Measurements from ENCODE around the gene SYPL1. TPM values are rescaled to one million over a fixed set of nuclear protein-coding genes. Genes with fewer than 3 reads are reported as not detected.

Gene SYPL1
- total and polyA plus RNA-seq, 9 of the 15 experiments (the other 6 are each of a cell fraction or from before 2014, with no cell fraction given) = 23.8 to 214 (median 70.2) TPM

DNA sequence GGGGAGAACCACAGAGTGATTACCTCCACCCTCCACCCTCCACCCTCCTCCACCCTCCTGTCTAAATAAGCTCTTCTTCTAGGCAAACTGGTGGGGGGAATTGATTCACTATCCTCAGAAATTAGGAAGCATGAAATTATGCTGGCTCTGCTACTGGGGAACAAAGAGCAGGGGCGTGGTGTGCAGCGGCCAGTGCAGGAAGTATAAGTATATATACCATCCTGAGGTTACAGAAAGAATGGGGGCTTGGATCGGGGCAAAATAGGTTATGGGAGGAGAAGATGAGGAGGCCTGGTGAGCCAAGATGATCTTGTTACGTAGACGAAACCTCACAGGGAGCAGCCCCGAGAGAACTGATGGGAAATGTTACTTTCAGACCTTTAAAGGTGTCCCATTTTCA, 49.1 kb downstream of the SYPL1 start (continued):
- TF ChIP-seq, protein P1, sequence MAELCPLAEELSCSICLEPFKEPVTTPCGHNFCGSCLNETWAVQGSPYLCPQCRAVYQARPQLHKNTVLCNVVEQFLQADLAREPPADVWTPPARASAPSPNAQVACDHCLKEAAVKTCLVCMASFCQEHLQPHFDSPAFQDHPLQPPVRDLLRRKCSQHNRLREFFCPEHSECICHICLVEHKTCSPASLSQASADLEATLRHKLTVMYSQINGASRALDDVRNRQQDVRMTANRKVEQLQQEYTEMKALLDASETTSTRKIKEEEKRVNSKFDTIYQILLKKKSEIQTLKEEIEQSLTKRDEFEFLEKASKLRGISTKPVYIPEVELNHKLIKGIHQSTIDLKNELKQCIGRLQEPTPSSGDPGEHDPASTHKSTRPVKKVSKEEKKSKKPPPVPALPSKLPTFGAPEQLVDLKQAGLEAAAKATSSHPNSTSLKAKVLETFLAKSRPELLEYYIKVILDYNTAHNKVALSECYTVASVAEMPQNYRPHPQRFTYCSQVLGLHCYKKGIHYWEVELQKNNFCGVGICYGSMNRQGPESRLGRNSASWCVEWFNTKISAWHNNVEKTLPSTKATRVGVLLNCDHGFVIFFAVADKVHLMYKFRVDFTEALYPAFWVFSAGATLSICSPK (IDR thresholded peaks at IDR 0.05; ENCODE audit: borderline replicate concordance) = no peak
- no peak for TF ChIP-seq NFIC (IDR thresholded peaks at IDR 0.05)

DNA sequence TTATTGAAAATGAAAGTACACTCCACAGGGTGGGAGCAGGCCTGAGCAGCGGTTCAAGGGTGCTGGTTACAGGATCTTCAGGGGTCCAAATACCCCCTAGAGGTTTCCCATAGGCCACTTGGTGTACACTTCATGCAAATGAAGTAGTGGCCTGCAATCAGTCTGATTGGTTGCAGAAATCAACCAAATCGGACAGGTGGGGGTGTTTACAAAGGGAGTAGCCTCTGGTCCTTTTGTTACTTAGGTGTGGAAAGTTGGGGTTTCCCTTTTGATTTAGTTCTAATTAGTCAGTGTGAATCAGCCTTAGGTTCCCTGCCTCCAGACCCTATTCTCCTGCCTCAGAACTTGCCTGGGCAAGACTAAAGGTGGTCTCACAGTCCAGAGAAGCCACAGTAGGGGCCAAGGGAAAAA, 49.6 kb downstream of the SYPL1 start:
- intact Hi-C loops (cut with micrococcal nuclease) (no loop called here), in situ Hi-C loops (cut with MboI) (no loop called here)
- CTCF ChIA-PET (ENCODE audit: low intra/inter-chr PET ratio) = no interaction called here
- Histone ChIP-seq H3K27me3 (ENCODE audit: control insufficient read depth in 2 of 2, insufficient read depth in 2 of 2, low read length in 2 of 2) (peaks cover 25 to 64% of the 10 kb centered on the region in 2 experiments; a peak in 4 of 5 replicates), H3K9me1 (ENCODE audit: control insufficient read depth, insufficient read depth, low read length) (peaks cover 7% of the 10 kb centered on the region), H4K20me1 (replicated peaks; ENCODE audit: control insufficient read depth, insufficient read depth, low read length) (peaks cover 7% of the 10 kb centered on the region; the same call in 1 of the 2 replicates), H3K79me2 (ENCODE audit: control insufficient read depth, insufficient read depth, low read length) (no peaks in the 10 kb centered on the region), H3K9me3 (replicated peaks; ENCODE audit: control insufficient read depth, insufficient read depth, low read depth, low read length) (no peaks in the 10 kb centered on the region), H3K9ac (ENCODE audit: insufficient read depth in 1 of 2, low read depth in 2 of 2, low read length in 2 of 2) (no peak overlapping the region), H3K36me3 (ENCODE audit: control insufficient read depth, insufficient read depth, low read length) (no peaks in the 10 kb centered on the region), H3K4me1 (replicated peaks in 1 of 2; ENCODE audit: control insufficient read depth in 2 of 2, insufficient read depth in 2 of 2, low read length in 2 of 2) (peaks cover 11 to 24% of the 10 kb centered on the region in 2 experiments), H3K4me2 (ENCODE audit: insufficient read depth, low read length) (no peak overlapping the region), H3K4me3 (no peak overlapping the region), H2AFZ (ENCODE audit: low read depth, low read length) (no peak overlapping the region), H3K27ac (ENCODE audit: extremely low read depth, low read depth, low read length) (no peak overlapping the region)
- no peak for ATAC-seq
- no peak for FAIRE-seq
- no TSS peak for BruUV-seq (replicated peaks)
- WGBS (ENCODE audit: insufficient coverage, low coverage, missing lambda C conversion rate) = 3% methylated on average over 2 of the region's 2 CpGs
- no peak for DNase-seq (ENCODE audit: extremely low read depth in 1 of 4, low spot score in 3 of 4)
- POLR2A ChIA-PET = no interaction called here
- TF ChIP-seq BRCA1 (IDR thresholded peaks at IDR 0.05) (no peak), BRCA1 (CRISPR knock-in tag; IDR thresholded peaks at IDR 0.05) (no peak), FOS (IDR thresholded peaks at IDR 0.05; ENCODE audit: extremely low read depth, insufficient read length) (no peak), TAF9B (IDR thresholded peaks at IDR 0.05; ENCODE audit: partially characterized antibody) (no peak), NUFIP1 (IDR thresholded peaks at IDR 0.05; ENCODE audit: partially characterized antibody) (no peak), U2AF2 (optimal IDR thresholded peaks at IDR 0.05; ENCODE audit: low read depth, low read length) (no peak), MEF2D (tag; conservative IDR thresholded peaks at IDR 0.05; ENCODE audit: low read depth) (no peak), PTBP1 (IDR thresholded peaks at IDR 0.05; ENCODE audit: low read depth, low read length) (no peak), TRIM24 (IDR thresholded peaks at IDR 0.05) (no peak), HLTF (IDR thresholded peaks at IDR 0.05) (no peak), L3MBTL2 (IDR thresholded peaks at IDR 0.05) (no peak), ZNF586 (CRISPR knock-in tag; conservative IDR thresholded peaks at IDR 0.05) (no peak), HDAC1 (IDR thresholded peaks at IDR 0.05) (no peak), ZEB2 (IDR thresholded peaks at IDR 0.05) (no peak), TEAD1 (CRISPR knock-in tag; IDR thresholded peaks at IDR 0.05) (no peak), ZNF77 (CRISPR knock-in tag; IDR thresholded peaks at IDR 0.05) (no peak)
- TF ChIP-seq, protein P2, sequence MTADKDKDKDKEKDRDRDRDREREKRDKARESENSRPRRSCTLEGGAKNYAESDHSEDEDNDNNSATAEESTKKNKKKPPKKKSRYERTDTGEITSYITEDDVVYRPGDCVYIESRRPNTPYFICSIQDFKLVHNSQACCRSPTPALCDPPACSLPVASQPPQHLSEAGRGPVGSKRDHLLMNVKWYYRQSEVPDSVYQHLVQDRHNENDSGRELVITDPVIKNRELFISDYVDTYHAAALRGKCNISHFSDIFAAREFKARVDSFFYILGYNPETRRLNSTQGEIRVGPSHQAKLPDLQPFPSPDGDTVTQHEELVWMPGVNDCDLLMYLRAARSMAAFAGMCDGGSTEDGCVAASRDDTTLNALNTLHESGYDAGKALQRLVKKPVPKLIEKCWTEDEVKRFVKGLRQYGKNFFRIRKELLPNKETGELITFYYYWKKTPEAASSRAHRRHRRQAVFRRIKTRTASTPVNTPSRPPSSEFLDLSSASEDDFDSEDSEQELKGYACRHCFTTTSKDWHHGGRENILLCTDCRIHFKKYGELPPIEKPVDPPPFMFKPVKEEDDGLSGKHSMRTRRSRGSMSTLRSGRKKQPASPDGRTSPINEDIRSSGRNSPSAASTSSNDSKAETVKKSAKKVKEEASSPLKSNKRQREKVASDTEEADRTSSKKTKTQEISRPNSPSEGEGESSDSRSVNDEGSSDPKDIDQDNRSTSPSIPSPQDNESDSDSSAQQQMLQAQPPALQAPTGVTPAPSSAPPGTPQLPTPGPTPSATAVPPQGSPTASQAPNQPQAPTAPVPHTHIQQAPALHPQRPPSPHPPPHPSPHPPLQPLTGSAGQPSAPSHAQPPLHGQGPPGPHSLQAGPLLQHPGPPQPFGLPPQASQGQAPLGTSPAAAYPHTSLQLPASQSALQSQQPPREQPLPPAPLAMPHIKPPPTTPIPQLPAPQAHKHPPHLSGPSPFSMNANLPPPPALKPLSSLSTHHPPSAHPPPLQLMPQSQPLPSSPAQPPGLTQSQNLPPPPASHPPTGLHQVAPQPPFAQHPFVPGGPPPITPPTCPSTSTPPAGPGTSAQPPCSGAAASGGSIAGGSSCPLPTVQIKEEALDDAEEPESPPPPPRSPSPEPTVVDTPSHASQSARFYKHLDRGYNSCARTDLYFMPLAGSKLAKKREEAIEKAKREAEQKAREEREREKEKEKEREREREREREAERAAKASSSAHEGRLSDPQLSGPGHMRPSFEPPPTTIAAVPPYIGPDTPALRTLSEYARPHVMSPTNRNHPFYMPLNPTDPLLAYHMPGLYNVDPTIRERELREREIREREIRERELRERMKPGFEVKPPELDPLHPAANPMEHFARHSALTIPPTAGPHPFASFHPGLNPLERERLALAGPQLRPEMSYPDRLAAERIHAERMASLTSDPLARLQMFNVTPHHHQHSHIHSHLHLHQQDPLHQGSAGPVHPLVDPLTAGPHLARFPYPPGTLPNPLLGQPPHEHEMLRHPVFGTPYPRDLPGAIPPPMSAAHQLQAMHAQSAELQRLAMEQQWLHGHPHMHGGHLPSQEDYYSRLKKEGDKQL (CRISPR knock-in tag; IDR thresholded peaks at IDR 0.05; ENCODE audit: borderline replicate concordance) = no peak

Data from K562 (cell line).